ENCODE results near the gene STKLD1.

GRCh38 chr9:133427658-133428348 lies 51.6 kb downstream of the STKLD1 start:
- TF ChIP-seq CTCF (tag by site-specific recombination; IDR thresholded peaks at IDR 0.05) (no peak), PRDM1 (tag by site-specific recombination; IDR thresholded peaks at IDR 0.05) (no peak), ZFP3 (tag by site-specific recombination; IDR thresholded peaks at IDR 0.05; ENCODE audit: low read depth) (no peak), ZBTB11 (tag by site-specific recombination; conservative IDR thresholded peaks at IDR 0.05; ENCODE audit: low read depth) (no peak), ZXDB (tag by site-specific recombination; IDR thresholded peaks at IDR 0.05) (no peak), ZNF148 (tag by site-specific recombination; IDR thresholded peaks at IDR 0.05; ENCODE audit: borderline replicate concordance) (no peak), ZNF514 (tag by site-specific recombination; IDR thresholded peaks at IDR 0.05) (no peak), REST (tag by site-specific recombination; IDR thresholded peaks at IDR 0.05) (no peak), ZNF792 (tag by site-specific recombination; IDR thresholded peaks at IDR 0.05) (no peak)
